SK-N-SH (cell line): ENCODE data around the gene RAI14. TPM values are rescaled to one million over a fixed set of nuclear protein-coding genes. Genes with fewer than 3 reads are reported as not detected.
"Not testable (repeated sequence)": the region's sequence is repeated elsewhere in the genome, so short reads cannot be mapped to it uniquely, and the experiment has no call there.

ENCODE experiments used
- CTCF ChIA-PET: fragments of 300-600, 350-600 bp; formaldehyde crosslinking; extraction: SDS; loops from one replicate; lab custom pipeline; 2021; lab: Yijun Ruan, JAX
- POLR2A ChIA-PET: fragments of 350-600 bp; sonication (Branson Sonifier 250); formaldehyde crosslinking; extraction: SDS; loops from one replicate; lab custom pipeline; 2020; ENCODE audit warnings: antibody characterized with exemption, inconsistent platforms; lab: Yijun Ruan, JAX
- DNase-seq: peaks from one replicate; pipeline ENCODE4 v3.0.0; 2012
- H2AFZ ChIP-seq: fragments of 200-600 bp; sonication (generic); 2 replicates; pipeline ENCODE4 v1.8.1; 2016; ENCODE audit warnings: antibody characterized with exemption, mild to moderate bottlenecking, low read depth
- H3F3A ChIP-seq: fragments of 200-600 bp; sonication (generic); replicated peaks from 2 replicates; pipeline ENCODE3; 2016; ENCODE audit warnings: antibody characterized with exemption, mild to moderate bottlenecking; ENCODE audit not compliant: insufficient read depth
- H3K27ac ChIP-seq, 2 experiments: fragments of 200-500 bp in 1 of 2; fragments of 200-600 bp in 1 of 2; sonication (Bioruptor generic) in 1 of 2; sonication (generic), shearing (Covaris generic) in 1 of 2; 2 replicates each; pipeline versions ENCODE4 v1.5.1 to v1.6.1; 2014 to 2016; ENCODE audit warnings: low read depth in 2 of 2, inconsistent platforms in 1 of 2, low read length in 1 of 2, mild to moderate bottlenecking in 1 of 2, mixed read lengths in 1 of 2
- H3K27me3 ChIP-seq: fragments of 200-600 bp; sonication (generic), shearing (Covaris generic); 2 replicates; pipeline ENCODE4 v1.6.1; 2016; ENCODE audit warnings: mixed run types; ENCODE audit not compliant: insufficient read depth
- H3K36me3 ChIP-seq, 2 experiments: fragments of 200-500 bp in 1 of 2; fragments of 200-600 bp in 1 of 2; sonication (Bioruptor generic) in 1 of 2; sonication (generic) in 1 of 2; replicated peaks in 1 of 2; 2 replicates each; pipeline versions ENCODE3 to v1.5.1; 2014 to 2016; ENCODE audit warnings: low read length in 1 of 2, mild to moderate bottlenecking in 1 of 2; ENCODE audit not compliant: insufficient read depth in 2 of 2, control insufficient read depth in 1 of 2
- H3K4me1 ChIP-seq, 2 experiments: fragments of 200-500 bp in 1 of 2; fragments of 200-600 bp in 1 of 2; sonication (Bioruptor generic) in 1 of 2; sonication (generic), shearing (Covaris generic) in 1 of 2; 2 replicates each; pipeline versions ENCODE4 v1.5.1 to v1.6.1; 2014 to 2016; ENCODE audit warnings: low read depth in 1 of 2, low read length in 1 of 2, mixed run types in 1 of 2; ENCODE audit not compliant: insufficient read depth in 2 of 2, control insufficient read depth in 1 of 2
- H3K4me2 ChIP-seq: fragments of 200-600 bp; sonication (generic), shearing (Covaris generic); 2 replicates; pipeline ENCODE4 v1.6.1; 2017; ENCODE audit warnings: mixed run types
- H3K4me3 ChIP-seq, 2 experiments: fragments of 200-500 bp in 1 of 2; fragments of 200-600 bp in 1 of 2; sonication (Bioruptor generic) in 1 of 2; sonication (generic), shearing (Covaris generic) in 1 of 2; 2 replicates each; pipeline versions ENCODE4 v1.5.1 to v1.8.1; 2014 to 2016; ENCODE audit warnings: low read depth in 2 of 2, inconsistent platforms in 1 of 2, low read length in 1 of 2, mild to moderate bottlenecking in 1 of 2, mixed read lengths in 1 of 2, moderate library complexity in 1 of 2
- H3K79me2 ChIP-seq: fragments of 200-600 bp; sonication (generic); 2 replicates; pipeline ENCODE4 v1.8.1; 2017; ENCODE audit warnings: mild to moderate bottlenecking; ENCODE audit not compliant: insufficient read depth
- H3K9ac ChIP-seq: fragments of 200-600 bp; sonication (generic); 2 replicates; pipeline ENCODE4 v1.6.1; 2017; ENCODE audit warnings: mixed run types
- H3K9me2 ChIP-seq: fragments of 200-600 bp; sonication (generic); 2 replicates; pipeline ENCODE4 v1.6.1; 2017; ENCODE audit warnings: mixed run types
- H3K9me3 ChIP-seq: fragments of 200-600 bp; sonication (generic); 2 replicates; pipeline ENCODE4 v1.6.1; 2017; ENCODE audit warnings: mixed run types, mild to moderate bottlenecking, moderate library complexity
- H4K20me1 ChIP-seq: fragments of 200-600 bp; sonication (generic); 2 replicates; pipeline ENCODE4 v1.6.1; 2017; ENCODE audit warnings: mild to moderate bottlenecking, mixed run types; ENCODE audit not compliant: insufficient read depth
- EP300 ChIP-seq, 2 experiments: IDR thresholded peaks; 2 replicates each; pipeline versions ENCODE4 v1.4.0 to v1.6.1; 2012; ENCODE audit warnings: borderline replicate concordance in 1 of 2, low read depth in 1 of 2, low read length in 1 of 2
- EZH2phosphoT487 ChIP-seq: fragments of 200-600 bp; sonication (generic); IDR thresholded peaks from 2 replicates; pipeline ENCODE4 v1.6.1; 2017; ENCODE audit warnings: low read depth, mixed run types, mild to moderate bottlenecking, antibody characterized with exemption, moderate library complexity, borderline replicate concordance
- FOSL2 ChIP-seq: IDR thresholded peaks from 2 replicates; pipeline ENCODE4 v1.4.0; 2012; ENCODE audit warnings: low read depth, mild to moderate bottlenecking, moderate library complexity, borderline replicate concordance
- FOXJ3 ChIP-seq: sonication (generic); formaldehyde crosslinking; IDR thresholded peaks from 2 replicates; pipeline ENCODE4 v1.5.1; 2020; ENCODE audit warnings: mild to moderate bottlenecking, missing genetic modification reagents
- FOXM1 ChIP-seq: IDR thresholded peaks from 2 replicates; pipeline ENCODE4 v1.4.0; 2012; ENCODE audit warnings: low read depth, mild to moderate bottlenecking
- GABPA ChIP-seq: IDR thresholded peaks from 2 replicates; pipeline ENCODE4 v1.4.0; 2012; ENCODE audit warnings: low read depth, mild to moderate bottlenecking
- JUND ChIP-seq: IDR thresholded peaks from 2 replicates; pipeline ENCODE4 v1.4.0; 2012
- MAX ChIP-seq: IDR thresholded peaks from 2 replicates; pipeline ENCODE4 v1.4.0; 2012; ENCODE audit warnings: low read depth
- MXI1 ChIP-seq: IDR thresholded peaks from 2 replicates; pipeline ENCODE4 v1.6.1; 2012; ENCODE audit warnings: mild to moderate bottlenecking, low read depth, low read length, improper control_type of control experiment
- NFIC ChIP-seq: IDR thresholded peaks from 2 replicates; pipeline ENCODE4 v1.4.0; 2012; ENCODE audit warnings: borderline replicate concordance
- NRF1 ChIP-seq: IDR thresholded peaks from 2 replicates; pipeline ENCODE4 v1.6.1; 2012; ENCODE audit warnings: low read depth, mild to moderate bottlenecking, low read length
- POLR2AphosphoS5 ChIP-seq: IDR thresholded peaks from 2 replicates; pipeline ENCODE4 v1.6.1; 2012; ENCODE audit warnings: low read depth, low read length
- RFX5 ChIP-seq: IDR thresholded peaks from 2 replicates; pipeline ENCODE4 v1.6.1; 2012; ENCODE audit warnings: mild to moderate bottlenecking, improper control_type of control experiment, low read length
- TEAD4 ChIP-seq: IDR thresholded peaks from 2 replicates; pipeline ENCODE4 v1.4.0; 2012; ENCODE audit warnings: mild to moderate bottlenecking, borderline replicate concordance; ENCODE audit not compliant: insufficient read depth
- USF1 ChIP-seq: IDR thresholded peaks from 2 replicates; pipeline ENCODE4 v1.4.0; 2012; ENCODE audit warnings: low read depth, borderline replicate concordance
- YY1 ChIP-seq: IDR thresholded peaks from 2 replicates; pipeline ENCODE4 v1.4.0; 2012; ENCODE audit warnings: low read depth, mild to moderate bottlenecking
- WGBS: methylation state at CpG from one replicate; pipeline ENCODE4 v1.1.6; 2017; ENCODE audit warnings: low lambda C conversion rate; 5-methylcytosine and 5-hydroxymethylcytosine counted together
- polyA plus RNA-seq, 3 experiments: library from polyadenylated mRNA; depleted of rRNA; stranded (reverse); fragments of >200 nt; gene quantifications; 2 replicates each; pipeline ENCODE4 v1.2.3, GENCODE V29; 2012
- TF ChIP-seq, protein P1 (sequence below): IDR thresholded peaks from 2 replicates; pipeline ENCODE4 v1.4.0; 2012; ENCODE audit warnings: low read depth, borderline replicate concordance
- TF ChIP-seq, protein P2 (sequence below): fragments of 150-350 bp; IDR thresholded peaks from 2 replicates; pipeline ENCODE4 v1.6.1; 2017; ENCODE audit warnings: antibody characterized with exemption, low read length, low read depth, borderline replicate concordance

The RAI14 gene
- polyA plus RNA-seq, 1 of the 3 experiments (the other 2 are of a cell fraction): 53.2 TPM

GRCh38 chr5:34759213-34759612 lies 103.1 kb downstream of the RAI14 start:
- H3K9ac ChIP-seq, H3K9me2 ChIP-seq, H3K9me3 ChIP-seq, H3K27me3 ChIP-seq, H3F3A ChIP-seq, H2AFZ ChIP-seq, H3K4me3 ChIP-seq, H3K4me2 ChIP-seq, DNase-seq, H3K27ac ChIP-seq, CTCF ChIA-PET, POLR2A ChIA-PET: not testable (repeated sequence)
- peaks cover 13 to 55% of the 10 kb centered on the region in 2 experiments for H3K36me3 ChIP-seq
- peaks cover 94% of the 10 kb centered on the region for H3K79me2 ChIP-seq
- 78% methylated on average over 5 of the region's 5 CpGs for WGBS
- H4K20me1 ChIP-seq: peaks cover 11% of the 10 kb centered on the region; the same call in 1 of the 2 replicates
- peaks cover 2 to 10% of the 10 kb centered on the region in 2 experiments; a peak in 2 of 4 replicates for H3K4me1 ChIP-seq

GRCh38 chr5:34765662-34766061 lies 109.5 kb downstream of the RAI14 start:
- Histone ChIP-seq H3K79me2 (peaks cover 92% of the 10 kb centered on the region), H3K9me2 (no peaks in the 10 kb centered on the region), H3K9ac (no peak overlapping the region), H4K20me1 (no peaks in the 10 kb centered on the region), H3K9me3 (no peaks in the 10 kb centered on the region), H2AFZ (no peak overlapping the region), H3K4me3 (no peak overlapping the region), H3K36me3 (peaks cover 0 to 52% of the 10 kb centered on the region in 2 experiments), H3F3A (peaks cover 8% of the 10 kb centered on the region), H3K4me2 (no peak overlapping the region), H3K4me1 (peaks cover 2 to 10% of the 10 kb centered on the region in 2 experiments; a peak in 2 of 4 replicates), H3K27me3 (no peaks in the 10 kb centered on the region), H3K27ac (no peak overlapping the region)
- no peak for DNase-seq
- 88% methylated on average over 1 of the region's 1 CpG for WGBS
- no peak for TF ChIP-seq JUND
- TF ChIP-seq EP300 (IDR thresholded peaks at IDR 0.05; ENCODE audit: borderline replicate concordance in 1 of 2, low read depth in 1 of 2, low read length in 1 of 2): no peak
- no peak for TF ChIP-seq EZH2phosphoT487
- TF ChIP-seq FOXM1: no peak
- no peak for TF ChIP-seq FOSL2
- no peak for TF ChIP-seq MAX
- TF ChIP-seq, protein P1, sequence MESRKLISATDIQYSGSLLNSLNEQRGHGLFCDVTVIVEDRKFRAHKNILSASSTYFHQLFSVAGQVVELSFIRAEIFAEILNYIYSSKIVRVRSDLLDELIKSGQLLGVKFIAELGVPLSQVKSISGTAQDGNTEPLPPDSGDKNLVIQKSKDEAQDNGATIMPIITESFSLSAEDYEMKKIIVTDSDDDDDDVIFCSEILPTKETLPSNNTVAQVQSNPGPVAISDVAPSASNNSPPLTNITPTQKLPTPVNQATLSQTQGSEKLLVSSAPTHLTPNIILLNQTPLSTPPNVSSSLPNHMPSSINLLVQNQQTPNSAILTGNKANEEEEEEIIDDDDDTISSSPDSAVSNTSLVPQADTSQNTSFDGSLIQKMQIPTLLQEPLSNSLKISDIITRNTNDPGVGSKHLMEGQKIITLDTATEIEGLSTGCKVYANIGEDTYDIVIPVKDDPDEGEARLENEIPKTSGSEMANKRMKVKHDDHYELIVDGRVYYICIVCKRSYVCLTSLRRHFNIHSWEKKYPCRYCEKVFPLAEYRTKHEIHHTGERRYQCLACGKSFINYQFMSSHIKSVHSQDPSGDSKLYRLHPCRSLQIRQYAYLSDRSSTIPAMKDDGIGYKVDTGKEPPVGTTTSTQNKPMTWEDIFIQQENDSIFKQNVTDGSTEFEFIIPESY: no peak
- TF ChIP-seq FOXJ3 (CRISPR knock-in tag): no peak
- TF ChIP-seq, protein P2, sequence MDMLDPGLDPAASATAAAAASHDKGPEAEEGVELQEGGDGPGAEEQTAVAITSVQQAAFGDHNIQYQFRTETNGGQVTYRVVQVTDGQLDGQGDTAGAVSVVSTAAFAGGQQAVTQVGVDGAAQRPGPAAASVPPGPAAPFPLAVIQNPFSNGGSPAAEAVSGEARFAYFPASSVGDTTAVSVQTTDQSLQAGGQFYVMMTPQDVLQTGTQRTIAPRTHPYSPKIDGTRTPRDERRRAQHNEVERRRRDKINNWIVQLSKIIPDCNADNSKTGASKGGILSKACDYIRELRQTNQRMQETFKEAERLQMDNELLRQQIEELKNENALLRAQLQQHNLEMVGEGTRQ: no peak
- TF ChIP-seq GABPA: no peak
- no peak for TF ChIP-seq POLR2AphosphoS5
- no peak for TF ChIP-seq NFIC
- TF ChIP-seq USF1: no peak
- no peak for TF ChIP-seq RFX5
- no peak for TF ChIP-seq TEAD4
- TF ChIP-seq YY1: no peak
- TF ChIP-seq NRF1: no peak
- TF ChIP-seq MXI1: no peak
- ChIA-PET CTCF (no interaction called here), POLR2A (no interaction called here)
